GM12864 (cell line): ENCODE data around the gene MPI.

ENCODE experiments used
- DNase-seq: peaks from one replicate; pipeline ENCODE4 v3.0.0-alpha.2; 2011; ENCODE audit warnings: low read depth
- H3K4me3 ChIP-seq: 2 replicates; pipeline ENCODE4 v1.5.1; 2011; ENCODE audit warnings: mild to moderate bottlenecking, low read depth, low read length, control low read depth
- TF ChIP-seq, protein P1 (sequence below): IDR thresholded peaks from 2 replicates; pipeline ENCODE4 v1.5.1; 2011; ENCODE audit warnings: low read depth, mild to moderate bottlenecking, moderate library complexity, low read length, control low read depth, inconsistent platforms; ENCODE audit errors: missing control alignments

The MPI gene, protein sequence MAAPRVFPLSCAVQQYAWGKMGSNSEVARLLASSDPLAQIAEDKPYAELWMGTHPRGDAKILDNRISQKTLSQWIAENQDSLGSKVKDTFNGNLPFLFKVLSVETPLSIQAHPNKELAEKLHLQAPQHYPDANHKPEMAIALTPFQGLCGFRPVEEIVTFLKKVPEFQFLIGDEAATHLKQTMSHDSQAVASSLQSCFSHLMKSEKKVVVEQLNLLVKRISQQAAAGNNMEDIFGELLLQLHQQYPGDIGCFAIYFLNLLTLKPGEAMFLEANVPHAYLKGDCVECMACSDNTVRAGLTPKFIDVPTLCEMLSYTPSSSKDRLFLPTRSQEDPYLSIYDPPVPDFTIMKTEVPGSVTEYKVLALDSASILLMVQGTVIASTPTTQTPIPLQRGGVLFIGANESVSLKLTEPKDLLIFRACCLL

DNA sequence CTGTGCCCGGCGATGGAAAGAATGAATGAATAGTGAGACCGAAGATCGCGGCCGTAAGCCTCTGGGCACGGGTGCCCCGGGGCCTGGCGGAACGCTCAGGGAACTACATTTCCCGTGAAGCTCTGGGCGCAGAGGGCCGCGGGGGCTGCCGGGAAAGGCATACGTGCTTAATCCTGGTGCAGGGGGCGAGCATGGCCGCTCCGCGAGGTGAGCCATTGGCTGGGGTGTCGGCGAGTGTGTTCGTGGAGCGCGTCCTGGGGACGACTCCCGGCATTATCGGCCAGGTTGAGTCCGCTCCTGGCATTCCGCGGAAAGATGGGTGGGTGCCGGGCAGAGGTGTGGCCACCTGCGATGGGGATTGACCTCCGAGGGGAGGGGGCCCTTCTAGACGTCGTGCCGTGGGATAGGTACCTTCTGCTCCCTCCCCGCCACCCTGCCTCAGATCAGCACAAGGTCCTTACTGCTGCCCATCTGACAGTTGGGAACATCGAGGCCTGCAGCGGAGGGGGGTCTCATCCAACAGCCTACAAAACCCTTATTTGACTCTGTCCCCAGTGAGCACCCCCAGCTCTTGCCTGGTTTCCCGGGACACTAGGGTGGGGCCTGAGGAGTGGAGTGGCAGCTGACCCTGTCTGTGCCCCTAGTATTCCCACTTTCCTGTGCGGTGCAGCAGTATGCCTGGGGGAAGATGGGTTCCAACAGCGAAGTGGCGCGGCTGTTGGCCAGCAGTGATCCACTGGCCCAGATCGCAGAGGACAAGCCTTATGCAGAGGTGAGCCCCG, at the start of gene MPI:
TSS of gene MPI (plus strand) at position 160 of the 782 bp plus-strand sequence. CDS start at position 192, 32 bp downstream.
- TF ChIP-seq, protein P1, sequence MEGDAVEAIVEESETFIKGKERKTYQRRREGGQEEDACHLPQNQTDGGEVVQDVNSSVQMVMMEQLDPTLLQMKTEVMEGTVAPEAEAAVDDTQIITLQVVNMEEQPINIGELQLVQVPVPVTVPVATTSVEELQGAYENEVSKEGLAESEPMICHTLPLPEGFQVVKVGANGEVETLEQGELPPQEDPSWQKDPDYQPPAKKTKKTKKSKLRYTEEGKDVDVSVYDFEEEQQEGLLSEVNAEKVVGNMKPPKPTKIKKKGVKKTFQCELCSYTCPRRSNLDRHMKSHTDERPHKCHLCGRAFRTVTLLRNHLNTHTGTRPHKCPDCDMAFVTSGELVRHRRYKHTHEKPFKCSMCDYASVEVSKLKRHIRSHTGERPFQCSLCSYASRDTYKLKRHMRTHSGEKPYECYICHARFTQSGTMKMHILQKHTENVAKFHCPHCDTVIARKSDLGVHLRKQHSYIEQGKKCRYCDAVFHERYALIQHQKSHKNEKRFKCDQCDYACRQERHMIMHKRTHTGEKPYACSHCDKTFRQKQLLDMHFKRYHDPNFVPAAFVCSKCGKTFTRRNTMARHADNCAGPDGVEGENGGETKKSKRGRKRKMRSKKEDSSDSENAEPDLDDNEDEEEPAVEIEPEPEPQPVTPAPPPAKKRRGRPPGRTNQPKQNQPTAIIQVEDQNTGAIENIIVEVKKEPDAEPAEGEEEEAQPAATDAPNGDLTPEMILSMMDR, result no peak
- DNase-seq, result no peak
- peak within 1 kb of the TSS; percentile 92 for H3K4me3 ChIP-seq

DNA sequence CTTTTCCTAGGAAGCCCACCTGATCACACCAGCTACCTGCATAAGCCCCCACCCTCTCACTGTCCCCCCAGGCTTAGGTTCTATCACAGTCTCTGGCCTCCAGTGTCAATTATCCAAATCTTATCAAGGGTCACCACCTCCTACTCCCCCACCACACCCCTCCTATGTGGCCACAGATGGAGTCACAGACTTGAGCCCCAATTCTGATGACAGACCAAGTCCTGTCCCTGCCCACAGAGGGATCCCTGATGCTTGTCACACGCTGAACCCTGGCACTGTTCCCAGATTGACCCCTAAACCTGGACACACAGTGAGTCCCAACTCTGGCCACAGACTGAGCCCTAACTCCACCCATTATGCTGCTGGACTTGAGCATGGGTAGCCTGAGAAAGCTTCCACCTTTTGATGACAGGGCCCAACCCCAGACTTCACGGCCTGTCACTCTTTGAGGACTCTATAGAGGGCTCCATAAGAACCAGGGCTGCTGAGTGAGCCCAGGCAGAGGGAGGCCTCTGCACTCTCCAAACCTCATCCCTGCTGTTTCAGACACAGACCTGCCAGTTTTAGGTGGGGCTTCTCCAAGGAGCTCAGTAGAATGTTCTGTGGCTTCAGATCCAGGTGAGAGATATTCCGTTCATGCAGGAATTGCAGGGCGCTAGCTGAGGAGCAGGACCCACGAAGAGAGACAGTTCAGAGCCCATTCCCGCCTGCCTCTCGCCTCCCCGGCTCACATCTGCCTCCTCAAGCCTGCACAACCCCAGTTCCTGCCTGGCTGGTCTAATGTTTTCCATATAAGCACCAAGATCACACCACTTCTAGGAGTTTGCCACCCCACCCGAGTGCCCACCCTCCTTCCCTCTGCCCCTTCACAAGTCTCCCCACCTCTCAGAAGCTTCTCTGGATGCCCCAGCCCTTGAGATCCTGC, 48.7 kb upstream of the MPI start:
- TF ChIP-seq, protein P1, result no peak
- DNase-seq, result no peak
- H3K4me3 ChIP-seq, result no peak overlapping the region

DNA sequence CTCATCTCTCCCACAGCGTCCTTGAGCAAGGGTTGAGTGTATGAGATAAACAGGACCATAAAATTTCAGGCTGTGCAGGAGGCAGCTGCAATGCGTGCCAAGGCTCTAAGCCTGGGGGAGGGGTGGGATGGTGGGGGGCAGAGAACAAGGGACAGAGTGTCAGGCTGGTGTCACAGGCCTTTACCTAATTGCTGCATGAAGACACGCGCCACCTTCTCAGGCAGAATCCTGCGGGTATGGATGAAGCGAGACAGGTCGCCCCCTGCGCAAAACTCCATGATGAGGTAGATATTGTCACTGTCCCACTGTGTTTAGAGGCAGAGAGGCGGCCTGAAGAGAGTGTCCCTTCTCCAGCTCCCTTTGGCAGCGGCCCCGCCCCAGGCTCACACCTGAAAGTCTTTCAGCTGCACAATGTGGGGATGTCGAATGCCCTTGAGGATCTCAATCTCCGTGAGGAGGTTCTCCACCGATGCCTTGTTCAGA, 47.9 kb upstream of the MPI start:
- H3K4me3 ChIP-seq, result peak overlapping the region; percentile 86
- DNase-seq, result no peak
- TF ChIP-seq, protein P1, result no peak

DNA sequence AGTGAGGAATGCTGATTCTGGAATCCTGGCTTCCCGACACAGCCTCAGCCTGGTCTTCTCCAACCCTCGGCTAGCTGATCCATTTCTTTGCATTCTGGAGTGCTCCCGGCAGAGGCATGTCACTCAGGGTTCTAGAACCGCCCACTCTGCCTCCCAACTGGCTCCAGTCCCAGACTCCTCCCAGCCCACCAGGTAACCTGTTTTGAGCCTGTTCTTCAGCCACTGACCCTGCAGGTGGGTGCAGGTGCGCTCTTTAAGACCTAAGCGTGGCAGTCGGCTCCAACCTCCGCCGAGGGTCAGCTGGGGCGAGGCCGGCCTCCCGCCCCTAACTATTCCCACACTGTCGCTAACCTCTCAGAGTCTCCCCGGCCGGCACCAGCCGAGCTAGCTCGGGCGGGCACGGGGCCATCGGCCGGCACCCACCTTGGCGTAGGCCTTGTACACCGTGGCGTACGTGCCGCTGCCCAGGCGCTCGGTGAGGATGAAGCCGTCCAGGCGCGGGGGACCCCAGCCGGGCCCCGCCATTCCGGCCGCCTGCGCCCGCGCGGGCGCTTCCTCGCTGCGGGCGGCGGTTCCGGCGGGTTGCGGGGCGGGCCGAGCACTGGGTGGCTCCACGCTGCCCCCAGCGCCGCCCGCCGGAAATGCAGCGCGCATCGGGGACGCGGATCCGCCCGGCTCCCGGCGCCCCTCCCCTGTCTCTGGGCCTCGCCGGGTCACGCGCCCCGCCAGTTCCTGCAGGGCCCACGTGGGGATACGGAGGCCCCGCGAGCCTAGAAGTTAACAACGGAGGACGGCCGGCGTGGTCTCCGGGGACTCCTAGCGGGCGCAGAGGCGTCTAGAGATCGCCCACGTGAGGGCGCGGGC, 47.0 kb upstream of the MPI start, which contains the start of gene ULK3:
TSS of gene ULK3 (minus strand) at position 576 of the 864 bp plus-strand sequence. CDS start at position 525, 51 bp downstream.
- peak within 1 kb of the TSS; percentile 86 for H3K4me3 ChIP-seq
- TF ChIP-seq, protein P1, result peak; percentile 57
- DNase-seq, result peak; percentile 48

DNA sequence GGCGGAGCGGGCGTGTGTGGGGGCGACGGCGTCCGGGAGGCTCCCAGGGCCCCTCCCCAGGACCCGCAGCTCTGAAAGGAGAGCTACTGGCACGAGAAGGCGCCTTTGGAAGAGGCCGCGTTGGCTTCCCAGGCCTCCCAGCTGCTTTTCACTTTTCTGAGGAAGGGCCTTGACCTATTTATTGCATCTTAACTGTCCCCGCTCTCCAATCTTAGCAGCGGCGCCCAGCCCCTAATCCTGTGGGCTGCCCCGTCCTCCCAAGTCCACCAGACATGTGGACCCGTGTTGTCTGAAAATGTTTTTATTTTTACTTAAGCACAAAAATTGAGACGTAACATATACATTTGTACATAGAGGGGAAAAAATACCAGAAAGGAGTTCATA, 46.4 kb upstream of the MPI start:
- TF ChIP-seq, protein P1, result no peak
- DNase-seq, result no peak
- H3K4me3 ChIP-seq, result peak overlapping the region; percentile 53
